ENCODE results near the gene ELMO1. TPM values are rescaled to one million over a fixed set of nuclear protein-coding genes. Genes with fewer than 3 reads are reported as not detected.

Gene ELMO1
- total RNA-seq, 1 donor from 2014 or later, result 68.1 TPM

DNA sequence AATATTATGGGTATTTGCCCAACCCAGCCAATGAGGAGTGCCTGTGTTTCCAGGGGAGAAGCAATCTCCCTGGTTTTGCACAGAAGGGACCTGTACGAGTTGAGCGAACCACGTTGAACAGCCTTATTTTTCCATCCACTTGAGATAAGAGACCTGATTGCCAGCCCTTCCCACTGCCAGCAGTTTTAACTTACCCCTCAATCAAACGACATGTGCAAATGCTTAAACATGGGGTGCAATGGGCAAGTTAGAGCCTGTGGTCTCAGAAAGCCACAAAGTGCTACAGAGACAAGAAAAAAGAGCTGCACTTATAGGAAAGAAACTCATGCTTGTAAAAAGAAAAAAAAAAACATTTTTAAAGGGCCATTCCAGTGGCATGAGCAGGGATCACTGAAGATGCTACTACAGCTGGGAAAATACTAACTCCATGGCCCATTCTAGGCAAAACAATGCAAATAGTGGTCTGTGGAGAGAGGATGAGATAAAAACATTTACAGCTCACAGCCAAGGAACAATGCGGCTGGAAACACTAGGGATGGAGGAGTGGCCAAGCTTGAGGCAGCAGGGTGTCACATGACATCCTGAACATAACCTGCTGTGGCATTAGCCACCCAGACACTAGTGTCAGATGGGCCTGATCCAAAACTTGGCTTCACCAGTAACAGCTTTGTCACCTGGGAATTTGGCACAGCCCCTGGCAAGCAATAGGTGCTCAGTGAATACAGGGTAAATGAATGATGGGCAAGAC is 162.8 kb downstream of the ELMO1 start:
- DNase-seq (ENCODE audit: low spot score in 2 of 2) (no peak), FAIRE-seq (no peak)

DNA sequence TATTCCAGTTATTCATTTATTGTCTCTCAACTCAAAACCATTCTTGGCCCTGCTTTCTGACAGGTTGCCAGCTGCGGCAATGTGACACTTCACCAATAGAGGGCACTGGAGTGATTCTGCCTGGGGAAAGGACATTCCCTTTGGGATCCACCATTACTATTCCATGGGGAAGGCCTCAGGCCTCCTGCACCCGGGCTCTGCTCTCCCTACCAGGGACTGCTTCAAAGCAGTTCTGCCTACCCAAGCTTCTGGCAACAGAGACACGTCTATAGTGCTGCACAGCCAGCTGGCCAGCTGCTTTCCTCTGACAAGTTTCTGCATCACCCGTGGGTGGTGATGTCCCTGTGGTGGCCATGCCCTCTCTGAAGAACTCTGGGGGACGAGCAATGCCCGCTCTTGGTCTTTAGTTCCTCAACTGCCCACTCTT is 163.8 kb downstream of the ELMO1 start:
- peak in 1 of 2 donors; percentile 38 for DNase-seq (ENCODE audit: low spot score in 2 of 2)
- FAIRE-seq, result no peak

DNA sequence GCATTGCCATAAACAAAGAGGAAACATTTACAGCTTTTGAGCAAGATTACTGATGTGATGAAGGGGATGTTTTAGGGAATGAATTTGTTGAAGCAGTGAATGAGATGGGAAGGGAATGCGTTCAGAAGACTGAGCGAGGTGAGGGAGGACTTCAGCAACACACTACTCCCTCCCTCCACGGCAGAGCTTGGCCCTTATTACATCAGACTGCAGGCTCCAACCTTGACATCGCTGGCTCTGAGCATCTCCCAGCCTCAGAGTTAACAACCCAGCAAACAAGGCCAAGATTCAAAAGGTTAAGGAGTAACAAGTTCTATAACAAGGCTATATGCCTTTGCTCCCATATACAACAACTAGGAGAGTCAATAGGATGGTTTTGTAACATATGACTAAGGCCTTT is 164.4 kb downstream of the ELMO1 start:
- DNase-seq (ENCODE audit: low spot score in 2 of 2) (no peak), FAIRE-seq (no peak)

DNA sequence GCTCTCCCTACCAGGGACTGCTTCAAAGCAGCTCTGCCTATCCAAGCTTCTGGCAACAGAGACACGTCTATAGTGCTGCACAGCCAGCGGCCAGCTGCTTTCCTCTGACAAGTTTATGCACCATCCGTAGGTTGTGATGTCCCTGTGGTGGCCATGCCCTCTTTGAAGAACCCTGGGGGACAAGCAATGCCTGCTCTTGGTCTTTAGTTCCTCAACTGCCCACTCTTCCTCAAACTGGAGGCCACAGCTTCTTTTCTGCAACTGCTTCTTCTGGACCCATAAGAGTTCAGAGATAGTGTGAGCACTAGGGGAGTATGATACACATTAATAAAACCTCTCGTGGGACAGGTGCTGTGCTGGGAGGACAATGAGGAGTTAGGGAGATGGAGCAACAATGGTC is 164.9 kb downstream of the ELMO1 start:
- FAIRE-seq (no peak), DNase-seq (ENCODE audit: low spot score in 2 of 2) (no peak)

DNA sequence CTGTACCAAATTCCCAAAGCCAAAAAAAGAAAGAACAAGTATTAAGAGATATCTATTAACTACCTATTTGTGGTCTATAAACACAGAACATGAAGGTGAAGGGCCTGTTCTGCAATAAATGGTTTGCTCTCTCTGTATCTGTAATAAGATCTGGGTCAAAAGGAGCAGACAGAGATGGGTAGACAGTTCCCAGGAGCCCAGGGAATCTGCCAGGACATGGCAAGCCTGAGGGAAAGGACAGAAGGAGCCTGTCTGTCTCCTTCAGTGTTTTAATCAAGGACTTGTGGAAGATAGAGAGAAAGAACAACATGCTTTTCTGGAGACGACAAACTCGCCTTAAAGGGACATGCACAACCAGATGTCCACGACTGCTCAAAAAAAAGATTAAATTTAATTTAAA is 165.7 kb downstream of the ELMO1 start:
- DNase-seq (ENCODE audit: low spot score in 2 of 2) (no peak), FAIRE-seq (no peak)

DNA sequence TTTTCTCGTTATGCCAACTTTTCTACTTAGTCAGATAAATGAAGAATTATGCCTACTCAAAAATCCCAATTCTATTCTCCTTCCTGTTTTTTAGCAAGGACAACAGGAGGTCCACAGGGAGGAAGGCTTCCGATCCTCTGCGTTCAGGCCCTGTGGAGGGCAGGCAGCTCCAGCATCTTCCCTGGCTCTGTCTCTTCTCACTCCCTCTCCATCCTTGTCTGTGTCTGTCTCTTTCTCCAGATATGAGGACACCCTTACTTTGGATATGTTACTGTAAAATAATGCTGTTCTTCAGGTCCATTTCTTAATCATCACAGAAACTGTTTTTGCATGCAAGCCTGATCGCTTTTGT is 166.6 kb downstream of the ELMO1 start:
- no peak for FAIRE-seq
- DNase-seq (ENCODE audit: low spot score in 2 of 2), result no peak

DNA sequence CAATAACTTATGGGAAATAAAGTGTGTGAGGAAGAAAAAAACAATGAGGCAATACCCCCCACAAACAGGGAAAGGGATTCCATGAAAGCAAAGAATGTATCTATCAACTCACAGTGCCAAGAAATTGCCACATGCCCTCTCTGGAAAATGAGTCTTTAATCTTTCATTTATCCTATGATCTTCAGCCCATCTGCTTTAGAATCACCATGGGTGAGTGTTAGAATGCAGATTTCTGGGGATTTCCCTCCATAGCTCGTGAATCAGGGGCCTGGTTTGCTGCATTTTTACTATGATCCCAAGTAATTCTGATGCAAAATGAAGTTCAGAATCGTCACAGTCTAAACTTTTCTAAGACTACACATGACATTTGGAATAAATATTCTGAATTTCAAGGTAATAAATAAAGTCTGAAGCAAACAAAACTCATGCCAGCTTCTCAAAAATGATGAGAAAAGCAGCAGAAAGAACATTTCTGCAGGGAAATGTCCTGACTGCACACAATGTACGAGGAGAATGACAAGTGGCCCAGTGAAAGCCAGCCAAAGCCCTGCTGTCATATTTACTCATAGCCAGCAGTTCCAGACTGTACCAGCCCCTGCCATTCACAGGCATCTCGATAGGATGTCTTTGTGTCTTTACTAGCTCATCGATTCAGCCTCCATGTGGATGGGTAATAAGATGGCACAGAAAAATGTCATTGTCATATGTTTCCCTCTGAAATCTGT is 167.1 kb downstream of the ELMO1 start:
- peak; percentile 96 for FAIRE-seq
- DNase-seq (ENCODE audit: low spot score in 2 of 2), result peak; percentile 35 to 47

DNA sequence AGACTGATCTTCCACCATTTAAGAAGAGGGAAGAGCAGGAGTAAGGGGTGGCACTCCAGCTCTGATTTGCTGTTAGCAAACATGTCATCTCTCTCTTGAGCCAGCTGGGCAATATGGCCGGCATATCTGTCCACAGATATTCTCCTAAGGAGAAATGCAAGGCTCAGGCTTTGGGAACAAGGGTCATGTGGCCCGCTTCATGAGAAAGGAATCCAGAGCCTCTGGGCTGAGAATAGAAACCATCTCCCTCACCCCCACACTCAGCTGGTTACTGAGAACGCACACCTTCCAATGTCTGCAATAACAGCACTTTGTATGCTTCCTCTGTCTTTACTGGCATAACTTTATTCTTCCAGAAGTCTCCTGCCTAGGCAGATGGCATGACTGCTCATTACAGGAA is 171.2 kb downstream of the ELMO1 start:
- FAIRE-seq, result no peak

DNA sequence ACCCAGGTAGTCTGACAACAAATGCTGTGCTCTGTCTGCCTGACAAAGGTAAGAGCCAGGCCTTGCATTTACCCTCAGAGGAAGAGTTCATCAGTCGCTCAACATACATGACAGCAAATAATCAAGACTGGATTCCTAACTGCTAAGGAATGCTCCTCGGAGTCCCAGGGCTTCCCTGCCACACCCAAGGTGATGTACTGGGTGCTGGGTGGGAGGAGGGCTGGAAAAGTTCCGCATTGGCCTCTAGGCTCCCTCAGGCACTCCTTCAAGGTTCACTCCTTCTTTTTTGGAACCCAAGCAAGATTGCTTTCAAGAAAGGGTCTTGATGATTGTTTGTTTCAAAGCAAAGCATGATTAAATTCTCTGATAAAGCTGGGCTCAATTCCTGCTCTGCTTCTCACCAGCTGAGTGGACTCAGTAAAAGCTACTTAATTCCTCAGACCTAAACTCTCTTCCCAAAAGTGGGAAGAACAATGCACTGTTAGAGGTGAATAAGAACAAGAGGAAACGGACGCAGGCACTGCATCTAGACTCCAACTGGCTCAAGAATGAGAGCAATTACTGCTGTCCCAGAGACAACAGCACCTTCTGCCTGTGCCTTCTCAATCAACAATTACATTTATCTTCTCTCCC is 173.5 kb downstream of the ELMO1 start:
- DNase-seq (ENCODE audit: low spot score in 2 of 2) (no peak), FAIRE-seq (no peak)

More for the DNA sequence above, 171.2 kb downstream of the ELMO1 start:
- DNase-seq (ENCODE audit: low spot score in 2 of 2), result no peak

DNA sequence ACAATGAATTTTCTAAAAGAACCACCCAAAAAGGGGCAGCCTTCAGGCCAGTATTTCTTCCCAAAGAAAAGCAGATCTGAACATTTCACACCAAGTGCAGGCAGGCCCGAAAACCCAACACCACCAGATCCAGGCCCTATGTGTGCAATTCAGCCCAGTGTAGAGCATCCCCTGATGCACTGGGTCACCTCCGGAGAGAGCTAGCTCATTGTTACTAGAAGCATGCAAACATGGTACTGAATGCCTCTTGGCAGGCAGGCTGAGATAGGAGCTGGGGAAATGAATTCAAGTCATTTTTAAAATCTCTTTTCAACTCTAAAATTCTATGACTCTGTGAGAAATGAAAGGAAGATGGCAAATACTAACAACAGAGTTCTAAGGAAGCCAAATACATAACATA is 174.8 kb downstream of the ELMO1 start:
- FAIRE-seq (no peak), DNase-seq (ENCODE audit: low spot score in 2 of 2) (no peak)

DNA sequence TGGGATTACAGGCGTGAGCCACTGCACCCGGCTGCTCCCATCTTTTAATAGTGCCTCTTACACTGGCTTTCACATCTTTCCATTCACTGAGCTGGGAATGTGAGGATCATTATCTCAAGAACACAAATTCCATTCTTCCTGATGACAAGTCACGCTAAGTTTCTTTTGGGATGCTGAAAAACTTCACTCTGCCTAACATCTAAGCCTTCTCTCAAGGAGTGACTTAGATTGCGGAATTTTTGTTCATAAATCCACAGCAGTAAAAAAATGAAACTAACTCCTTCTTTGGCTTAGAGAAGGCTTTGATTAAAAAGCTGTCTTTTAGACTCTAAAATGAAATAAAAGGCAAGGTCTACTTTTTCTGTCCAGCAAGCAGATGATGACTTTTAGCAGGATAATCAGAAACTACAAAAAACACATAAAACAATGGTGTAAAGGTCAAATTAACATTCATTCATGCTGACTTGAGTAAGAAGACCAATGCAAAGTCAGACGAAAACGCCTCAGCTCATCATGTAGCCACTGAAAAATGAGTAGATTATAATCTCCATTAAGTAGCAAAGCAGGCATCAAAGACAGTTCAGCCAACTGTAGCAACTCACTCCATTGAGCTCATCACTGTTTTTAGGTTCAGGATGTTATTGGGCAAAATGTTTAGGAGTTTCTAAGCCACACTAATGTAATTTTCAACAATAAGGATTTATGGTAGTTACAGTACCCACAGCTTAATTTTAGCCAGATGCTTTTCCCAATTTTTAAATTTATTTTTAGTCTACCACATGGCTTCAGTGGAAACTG is 178.8 kb downstream of the ELMO1 start:
- no peak for DNase-seq (ENCODE audit: low spot score in 2 of 2)
- no peak for FAIRE-seq

DNA sequence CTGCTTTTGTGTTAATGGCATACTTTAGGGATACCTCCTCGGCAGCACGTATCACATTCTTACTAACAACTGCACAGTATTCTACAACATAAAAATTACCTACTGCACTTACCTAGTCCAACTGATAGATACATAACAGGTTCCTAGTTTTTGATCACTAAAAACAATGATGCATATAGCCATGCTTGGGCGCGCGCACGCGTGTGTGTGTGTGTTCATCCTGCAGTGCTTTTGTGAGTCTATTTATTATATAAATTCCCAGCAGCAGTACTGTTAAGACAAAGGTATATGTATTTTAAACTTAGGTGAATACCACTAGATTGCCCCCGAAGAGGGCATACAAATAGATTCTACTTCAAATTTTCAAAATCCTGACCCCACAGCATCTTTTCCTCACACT is 181.4 kb downstream of the ELMO1 start:
- no peak for FAIRE-seq

DNA sequence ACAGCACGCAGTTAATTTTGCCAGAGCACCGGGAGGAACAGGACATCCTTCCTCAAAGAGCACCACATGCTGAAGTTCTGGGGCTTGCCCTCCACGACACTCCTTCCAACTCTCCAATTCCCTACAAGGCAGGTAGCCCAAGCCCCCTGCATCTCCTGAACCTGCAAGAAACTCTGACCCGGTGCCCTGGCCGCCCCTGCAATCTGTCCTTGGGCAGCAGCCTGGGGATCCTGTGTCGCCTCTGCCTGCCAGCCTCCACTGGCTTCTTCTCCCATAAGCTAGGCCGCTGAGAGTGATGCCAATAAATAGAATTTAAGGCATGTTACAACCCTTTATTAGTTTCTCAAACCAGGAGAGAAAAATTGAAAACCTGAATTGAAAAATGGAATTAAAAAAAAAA is 182.8 kb downstream of the ELMO1 start:
- DNase-seq (ENCODE audit: low spot score in 2 of 2), result no peak
- no peak for FAIRE-seq

More for the DNA sequence above, 181.4 kb downstream of the ELMO1 start:
- DNase-seq (ENCODE audit: low spot score in 2 of 2), result no peak

DNA sequence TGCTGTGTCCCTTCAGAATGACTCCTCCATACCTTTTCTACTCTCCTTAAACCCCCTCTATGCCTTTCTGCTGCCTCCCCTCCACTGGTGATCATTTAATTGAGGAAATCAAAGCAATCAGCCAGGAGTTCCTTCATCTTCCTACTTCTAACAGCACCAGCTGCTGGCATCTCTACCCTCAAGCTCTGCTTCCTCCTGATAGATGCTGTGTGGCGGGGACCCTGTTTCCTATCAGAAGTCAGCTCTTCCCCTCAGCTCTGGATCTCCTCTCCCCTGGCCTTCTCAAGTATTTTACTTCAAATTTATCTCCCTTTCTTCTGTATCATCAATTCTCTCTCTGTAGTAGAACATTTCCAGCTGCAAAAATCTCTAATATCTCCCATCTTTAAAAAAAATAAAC is 183.7 kb downstream of the ELMO1 start:
- FAIRE-seq (no peak), DNase-seq (ENCODE audit: low spot score in 2 of 2) (no peak)

DNA sequence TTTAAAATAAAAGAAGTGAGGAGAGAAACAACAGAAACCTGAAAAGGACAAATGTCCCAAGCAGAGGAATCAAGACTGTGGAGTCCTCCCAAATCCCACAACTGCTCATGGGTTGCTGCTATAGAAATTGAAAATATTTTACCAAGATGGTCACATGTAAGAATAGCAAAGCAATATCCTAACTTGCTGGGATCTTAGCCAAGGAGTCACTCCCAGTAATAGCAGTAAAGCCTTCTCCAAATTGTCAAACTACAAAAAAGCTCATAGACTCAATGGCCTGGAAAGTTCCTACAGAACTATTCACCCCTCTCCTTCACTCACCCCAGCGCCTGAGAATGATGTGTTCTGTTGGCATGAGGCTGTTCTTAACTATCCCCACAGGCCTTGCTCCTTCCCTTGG is 186.5 kb downstream of the ELMO1 start:
- no peak for DNase-seq (ENCODE audit: low spot score in 2 of 2)

DNA sequence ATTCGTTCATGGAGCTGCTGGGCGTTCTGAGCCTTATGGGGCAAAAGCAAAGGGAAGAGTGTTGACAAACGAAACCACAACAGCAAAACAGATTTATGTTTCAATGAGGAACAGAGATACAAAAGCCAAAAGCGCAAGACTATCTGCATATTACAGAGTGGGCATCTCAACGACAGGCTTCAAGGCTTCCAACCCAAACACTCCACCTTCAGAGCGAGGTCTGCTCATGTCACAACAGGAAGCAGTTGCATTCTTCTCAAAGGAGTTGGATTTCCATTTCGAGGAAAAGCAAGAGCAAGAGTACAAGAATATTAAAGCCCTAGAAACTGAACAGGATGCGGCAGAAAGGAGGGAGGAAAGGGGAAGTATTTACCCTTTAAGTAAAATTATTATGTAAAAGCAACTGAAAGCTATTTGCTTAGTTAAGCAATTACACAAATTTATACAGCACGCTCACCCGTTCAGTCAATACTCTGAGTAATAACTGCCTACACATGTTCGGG is 189.3 kb downstream of the ELMO1 start:
- no peak for FAIRE-seq
- no peak for DNase-seq (ENCODE audit: low spot score in 2 of 2)

More for the DNA sequence above, 186.5 kb downstream of the ELMO1 start:
- FAIRE-seq, result no peak

DNA sequence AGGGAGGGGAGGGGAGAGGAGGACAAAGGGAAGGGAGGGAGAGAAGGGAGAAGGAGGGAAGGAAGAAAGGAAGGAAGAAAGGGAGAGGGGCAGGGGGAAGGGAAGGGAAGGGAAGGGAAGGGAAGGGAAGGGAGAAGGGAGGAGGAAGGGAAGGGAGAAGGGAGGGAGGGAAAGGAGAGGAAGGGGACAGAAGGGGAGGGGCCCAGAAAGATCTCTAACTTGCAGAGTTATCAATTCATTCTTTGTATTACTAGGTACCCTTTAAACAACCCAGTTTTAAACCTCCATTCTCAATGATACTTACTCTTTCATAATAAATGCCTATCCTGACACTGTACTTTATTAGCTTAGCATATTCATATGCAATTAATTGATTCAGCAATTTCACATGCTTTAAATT is 192.0 kb downstream of the ELMO1 start:
- DNase-seq (ENCODE audit: low spot score in 2 of 2), result no peak
- FAIRE-seq, result no peak

DNA sequence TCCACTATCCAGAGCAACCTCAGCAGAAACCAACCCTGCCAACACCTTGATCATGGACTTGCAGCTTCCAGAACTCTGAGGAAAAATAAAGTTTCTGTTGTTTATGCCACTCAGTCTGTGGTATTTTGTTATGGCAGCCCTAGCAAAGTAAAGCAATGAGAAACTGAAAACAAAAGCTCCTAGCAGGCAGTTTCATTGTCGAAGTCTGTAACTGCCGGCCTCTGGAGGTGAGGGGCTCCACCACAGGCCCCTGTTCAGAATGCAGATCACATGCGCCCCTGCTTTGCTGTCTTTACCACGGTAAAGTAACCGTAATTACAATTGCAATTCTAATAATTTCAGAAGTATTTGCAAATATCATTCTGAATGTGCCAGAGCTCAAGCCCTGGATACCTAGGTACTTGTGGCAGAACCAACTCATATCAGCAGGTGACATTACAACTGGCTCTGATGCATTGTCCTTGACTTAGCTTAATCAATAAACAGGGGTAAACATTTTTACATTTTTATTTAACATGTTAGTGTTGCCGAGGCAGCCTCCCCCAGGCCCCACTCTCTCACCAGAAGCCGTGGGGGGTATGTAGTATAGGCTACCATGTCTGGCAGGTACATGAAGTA is 193.2 kb downstream of the ELMO1 start:
- FAIRE-seq (no peak), DNase-seq (ENCODE audit: low spot score in 2 of 2) (no peak)

DNA sequence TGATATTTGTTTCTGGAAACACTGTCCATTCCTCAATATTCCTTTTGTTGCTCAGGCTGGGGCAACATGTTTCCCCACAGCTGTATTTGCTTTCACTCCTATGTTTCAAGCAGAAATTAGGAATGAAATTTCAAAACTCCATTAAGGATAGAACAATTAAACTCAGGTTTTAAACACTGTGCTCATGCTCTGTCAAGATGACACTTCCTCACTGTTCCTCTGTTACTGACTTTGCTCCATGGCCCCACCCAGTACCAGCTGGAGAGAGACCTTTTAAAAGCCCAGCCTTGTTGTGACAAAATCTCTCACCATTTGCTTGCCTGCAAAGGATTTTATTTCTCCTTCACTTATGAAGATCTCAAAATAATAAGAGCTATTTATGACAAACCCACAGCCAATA is 197.4 kb downstream of the ELMO1 start:
- FAIRE-seq, result no peak
- no peak for DNase-seq (ENCODE audit: low spot score in 2 of 2)

DNA sequence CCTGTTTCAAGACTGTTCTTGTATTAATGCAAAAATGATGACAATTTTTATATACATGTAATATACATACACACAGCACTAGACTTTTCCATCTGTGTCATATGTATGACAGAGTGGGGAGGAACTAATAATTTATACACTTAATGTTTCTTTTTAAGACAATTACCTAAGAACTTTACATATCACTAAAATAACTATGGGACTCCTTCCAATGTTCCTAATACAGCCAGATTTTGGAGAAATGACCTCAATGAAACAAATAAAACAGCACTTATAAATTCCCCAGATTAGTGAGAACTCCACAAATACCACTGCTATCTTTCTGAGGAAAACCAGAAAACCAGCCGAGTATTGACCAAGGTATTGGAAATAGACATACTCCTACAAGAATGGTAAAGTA is 199.4 kb downstream of the ELMO1 start:
- FAIRE-seq (no peak), DNase-seq (ENCODE audit: low spot score in 2 of 2) (no peak)

All from frontal cortex (tissue), 4 donors.